CD4-positive, alpha-beta memory T cell (primary cell): ENCODE measurements around the gene GASK1A. TPM values are rescaled to one million over a fixed set of nuclear protein-coding genes. Genes with fewer than 3 reads are reported as not detected.
A peak's percentile ranks its signal among the peaks of the same experiment; 100 is the strongest.

Source experiments
- CTCF ChIA-PET: fragments of 350-600 bp; sonication (Branson Sonifier 250); formaldehyde crosslinking; loops from one replicate; lab custom pipeline; 2021; ENCODE audit warnings: inconsistent platforms; ENCODE audit not compliant: partially characterized antibody; lab: Charles Lee
- POLR2A ChIA-PET: fragments of 350-600 bp; sonication (Branson Sonifier 250); formaldehyde crosslinking; loops from one replicate; lab custom pipeline; 2021; ENCODE audit not compliant: partially characterized antibody; lab: Charles Lee
- DNase-seq, 5 donors: peaks; one replicate each; pipeline versions ENCODE4 v3.0.0 to v3.0.0-alpha.2; 2020 to 2022; ENCODE audit warnings: mixed read lengths in 1 of 5
- H3K27ac ChIP-seq: one replicate; pipeline ENCODE4 v1.7.0; 2013; ENCODE audit warnings: low read depth, low read length
- H3K27me3 ChIP-seq: 2 replicates; pipeline ENCODE4 v1.7.0; 2013; ENCODE audit warnings: mild to moderate bottlenecking, low read length, moderate library complexity; ENCODE audit not compliant: insufficient read depth
- H3K36me3 ChIP-seq: 2 replicates; pipeline ENCODE4 v1.7.0; 2013; ENCODE audit warnings: mild to moderate bottlenecking, low read length, moderate library complexity; ENCODE audit not compliant: insufficient read depth
- H3K4me1 ChIP-seq: 2 replicates; pipeline ENCODE4 v1.7.0; 2013; ENCODE audit warnings: mild to moderate bottlenecking, low read length, moderate library complexity; ENCODE audit not compliant: insufficient read depth
- H3K4me3 ChIP-seq, 2 donors: one replicate each; pipeline ENCODE4 v1.7.0; 2013; ENCODE audit warnings: low read length in 2 of 2, mild to moderate bottlenecking in 1 of 2
- H3K9me3 ChIP-seq, 2 donors: one replicate each; pipeline ENCODE4 v1.7.0; 2013; ENCODE audit warnings: low read length in 2 of 2, control low read depth in 1 of 2; ENCODE audit not compliant: control insufficient read depth in 1 of 2
- H3K27ac Mint-ChIP-seq, 7 donors: one replicate each; pipeline ENCODE4 v1.8.0; 2020 to 2021; ENCODE audit warnings: mixed read lengths in 7 of 7, mild to moderate bottlenecking in 6 of 7, inconsistent platforms in 3 of 7, moderate library complexity in 3 of 7
- H3K27me3 Mint-ChIP-seq, 2 donors: one replicate each; pipeline ENCODE4 v1.8.0; 2020 to 2021; ENCODE audit warnings: mixed read lengths in 2 of 2
- H3K36me3 Mint-ChIP-seq, 2 donors: one replicate each; pipeline ENCODE4 v1.8.0; 2020 to 2021; ENCODE audit warnings: mixed read lengths in 2 of 2, inconsistent platforms in 1 of 2, mild to moderate bottlenecking in 1 of 2
- H3K4me1 Mint-ChIP-seq, 4 donors: one replicate each; pipeline ENCODE4 v1.8.0; 2020 to 2021; ENCODE audit warnings: mixed read lengths in 4 of 4, mild to moderate bottlenecking in 1 of 4
- H3K4me3 Mint-ChIP-seq, 8 donors: one replicate each; pipeline ENCODE4 v1.8.0; 2020 to 2021; ENCODE audit warnings: mixed read lengths in 8 of 8, mild to moderate bottlenecking in 7 of 8, moderate library complexity in 6 of 8, inconsistent platforms in 3 of 8
- H3K9me3 Mint-ChIP-seq, 8 donors: one replicate each; pipeline ENCODE4 v1.8.0; 2020 to 2021; ENCODE audit warnings: mixed read lengths in 8 of 8, mild to moderate bottlenecking in 5 of 8, inconsistent platforms in 3 of 8, moderate library complexity in 1 of 8
- intact Hi-C: fragments of 100-400 bp; cut with micrococcal nuclease; formaldehyde crosslinking; loops from one replicate; pipeline ENCODE4 v1.15.1; 2023
- polyA plus RNA-seq, 2 donors: library from polyadenylated mRNA; unstranded; fragments of 300-500 nt; fragmentation: Illumina TruSeq; gene quantifications; one replicate each; pipeline ENCODE4 v1.2.3, GENCODE V29; 2021
- total RNA-seq, 2 experiments: library from RNA; stranded (reverse); gene quantifications; one replicate each; pipeline ENCODE4 v1.2.3, GENCODE V29; 2021

Gene GASK1A
- total and polyA plus RNA-seq, 4 experiments from 2014 or later: not detected

- DNase-seq: no peak
- Mint-ChIP-seq H3K27ac (no peak overlapping the region), H3K36me3 (no peaks in the 10 kb centered on the region), H3K4me1 (no peaks in the 10 kb centered on the region), H3K27me3 (peaks cover 11 to 15% of the 10 kb centered on the region in 2 donors), H3K4me3 (no peak overlapping the region), H3K9me3 (peaks cover 0 to 1% (median 0%) of the 10 kb centered on the region in 8 donors)
- Histone ChIP-seq H3K27ac (no peak overlapping the region), H3K9me3 (no peaks in the 10 kb centered on the region), H3K4me3 (no peak overlapping the region), H3K36me3 (no peaks in the 10 kb centered on the region), H3K27me3 (no peaks in the 10 kb centered on the region), H3K4me1 (no peaks in the 10 kb centered on the region)
- ChIA-PET POLR2A (no interaction called here), CTCF (no interaction called here)
- intact Hi-C loops: no loop called here
Observed at GRCh38 chr3:42946050-42946449, 33.1 kb upstream of the GASK1A start.

- Histone ChIP-seq H3K27ac (no peak overlapping the region), H3K4me1 (no peaks in the 10 kb centered on the region), H3K36me3 (no peaks in the 10 kb centered on the region), H3K9me3 (no peaks in the 10 kb centered on the region), H3K27me3 (no peaks in the 10 kb centered on the region), H3K4me3 (no peak overlapping the region)
- no peak for DNase-seq
- POLR2A ChIA-PET: no interaction called here
- Mint-ChIP-seq H3K9me3 (peaks cover 0 to 6% (median 0%) of the 10 kb centered on the region in 8 donors), H3K36me3 (no peaks in the 10 kb centered on the region), H3K4me3 (no peak overlapping the region), H3K27me3 (peaks cover 1 to 3% of the 10 kb centered on the region in 2 donors), H3K4me1 (peaks cover 0 to 4% (median 0%) of the 10 kb centered on the region in 4 donors), H3K27ac (no peak overlapping the region)
- CTCF ChIA-PET: interaction anchor here (1.6 kb wide), 1 partner anchor 114 kb away, joined by 5 read pairs; no protein-coding TSS in a partner anchor
- intact Hi-C loops: no loop called here
Observed at GRCh38 chr3:42957573-42957972, 21.5 kb upstream of the GASK1A start.

- Mint-ChIP-seq H3K27ac (no peak overlapping the region), H3K4me1 (peaks cover 10 to 13% (median 12%) of the 10 kb centered on the region in 4 donors), H3K36me3 (no peaks in the 10 kb centered on the region), H3K4me3 (no peak overlapping the region), H3K9me3 (peaks cover 0 to 2% (median 0%) of the 10 kb centered on the region in 8 donors), H3K27me3 (peaks cover 1 to 3% of the 10 kb centered on the region in 2 donors)
- intact Hi-C loops: loop anchor here (2.0 to 5.0 kb wide), 2 partner anchors 111 to 1237 kb away; no protein-coding TSS in a partner anchor
- H3K27ac ChIP-seq: no peak overlapping the region
- H3K4me1 ChIP-seq: peaks cover 4% of the 10 kb centered on the region
- H3K36me3 ChIP-seq: no peaks in the 10 kb centered on the region
- no peak for DNase-seq
- no peak overlapping the region for H3K4me3 ChIP-seq
- no peaks in the 10 kb centered on the region for H3K9me3 ChIP-seq
- ChIA-PET POLR2A (no interaction called here), CTCF (interaction anchor here (1.4 to 5.3 kb wide), 10 partner anchors 13 to 542 kb away, joined by 5 to 102 read pairs (median 14); no protein-coding TSS in a partner anchor)
- H3K27me3 ChIP-seq: no peaks in the 10 kb centered on the region
Observed at GRCh38 chr3:42960282-42960681, 18.8 kb upstream of the GASK1A start.

- intact Hi-C loops: loop anchor here (1.0 to 5.0 kb wide), 6 partner anchors 110 to 1237 kb away; no protein-coding TSS in a partner anchor
- Mint-ChIP-seq H3K27ac (no peak overlapping the region), H3K36me3 (no peaks in the 10 kb centered on the region), H3K9me3 (no peaks in the 10 kb centered on the region), H3K27me3 (peaks cover 1 to 2% of the 10 kb centered on the region in 2 donors), H3K4me3 (no peak overlapping the region), H3K4me1 (peaks cover 10 to 16% (median 14%) of the 10 kb centered on the region in 4 donors)
- Histone ChIP-seq H3K27ac (no peak overlapping the region), H3K27me3 (no peaks in the 10 kb centered on the region), H3K4me1 (peaks cover 4% of the 10 kb centered on the region), H3K4me3 (no peak overlapping the region), H3K36me3 (no peaks in the 10 kb centered on the region), H3K9me3 (no peaks in the 10 kb centered on the region)
- ChIA-PET POLR2A (interaction anchor here (0.9 kb wide), 1 partner anchor 542 kb away, joined by 3 read pairs; no protein-coding TSS in a partner anchor), CTCF (interaction anchor here (1.3 to 5.3 kb wide), 20 partner anchors 11 to 541 kb away, joined by 3 to 102 read pairs (median 10); no protein-coding TSS in a partner anchor)
- DNase-seq: no peak
Observed at GRCh38 chr3:42960786-42961185, 18.3 kb upstream of the GASK1A start.

GRCh38 chr3:42961633-42962032 lies 17.5 kb upstream of the GASK1A start:
- Histone ChIP-seq H3K4me3 (no peak overlapping the region), H3K9me3 (no peaks in the 10 kb centered on the region), H3K4me1 (peaks cover 4% of the 10 kb centered on the region), H3K27ac (no peak overlapping the region), H3K27me3 (no peaks in the 10 kb centered on the region), H3K36me3 (no peaks in the 10 kb centered on the region)
- ChIA-PET CTCF (interaction anchor here (0.7 to 5.3 kb wide), 64 partner anchors 9 to 1274 kb away, joined by 3 to 102 read pairs (median 5); no protein-coding TSS in a partner anchor), POLR2A (interaction anchor here (0.9 to 1.1 kb wide), 2 partner anchors 144 to 541 kb away, joined by 3 read pairs; partner anchors contain the start of gene POMGNT2)
- Mint-ChIP-seq H3K27ac (peak overlapping the region in 1 of 7 donors; percentile 9), H3K4me3 (no peak overlapping the region), H3K27me3 (peaks cover 1 to 2% of the 10 kb centered on the region in 2 donors), H3K4me1 (peaks cover 10 to 16% (median 14%) of the 10 kb centered on the region in 4 donors), H3K36me3 (no peaks in the 10 kb centered on the region), H3K9me3 (no peaks in the 10 kb centered on the region)
- peak in 4 of 5 donors; percentile 28 to 40 (median 38) for DNase-seq
- intact Hi-C loops: loop anchor here (1.0 to 5.0 kb wide), 6 partner anchors 109 to 1236 kb away; no protein-coding TSS in a partner anchor

- POLR2A ChIA-PET: no interaction called here
- CTCF ChIA-PET: interaction anchor here (1.4 to 5.3 kb wide), 9 partner anchors 19 to 540 kb away, joined by 4 to 102 read pairs (median 11); no protein-coding TSS in a partner anchor
- intact Hi-C loops: loop anchor here (5.0 kb wide), 1 partner anchor 1234 kb away; no protein-coding TSS in a partner anchor
Observed at GRCh38 chr3:42963269-42963668, 15.8 kb upstream of the GASK1A start.

GRCh38 chr3:42964266-42964665 lies 14.8 kb upstream of the GASK1A start:
- H3K9me3 Mint-ChIP-seq: no peaks in the 10 kb centered on the region
- peaks cover 10 to 16% (median 14%) of the 10 kb centered on the region in 4 donors for H3K4me1 Mint-ChIP-seq
- H3K4me3 Mint-ChIP-seq: peak overlapping the region in 1 of 8 donors; percentile 46
- Histone ChIP-seq H3K4me3 (no peak overlapping the region), H3K4me1 (peaks cover 4% of the 10 kb centered on the region), H3K36me3 (no peaks in the 10 kb centered on the region), H3K27ac (no peak overlapping the region), H3K9me3 (no peaks in the 10 kb centered on the region), H3K27me3 (no peaks in the 10 kb centered on the region)
- POLR2A ChIA-PET: no interaction called here
- CTCF ChIA-PET: interaction anchor here (1.0 to 5.3 kb wide), 9 partner anchors 18 to 726 kb away, joined by 3 to 102 read pairs (median 4); partner anchors contain the start of gene ABHD5
- peaks cover 1 to 2% of the 10 kb centered on the region in 2 donors for H3K27me3 Mint-ChIP-seq
- H3K36me3 Mint-ChIP-seq: no peaks in the 10 kb centered on the region
- H3K27ac Mint-ChIP-seq: peak overlapping the region in 1 of 7 donors; percentile 25
- intact Hi-C loops: loop anchor here (5.0 kb wide), 1 partner anchor 1233 kb away; no protein-coding TSS in a partner anchor
- peak in 1 of 5 donors; percentile 9 for DNase-seq

More at GRCh38 chr3:42963269-42963668, 15.8 kb upstream of the GASK1A start:
- Histone ChIP-seq H3K9me3 (no peaks in the 10 kb centered on the region), H3K4me3 (no peak overlapping the region), H3K27ac (no peak overlapping the region), H3K36me3 (no peaks in the 10 kb centered on the region), H3K4me1 (peaks cover 4% of the 10 kb centered on the region), H3K27me3 (no peaks in the 10 kb centered on the region)
- no peaks in the 10 kb centered on the region for H3K36me3 Mint-ChIP-seq
- H3K4me3 Mint-ChIP-seq: no peak overlapping the region
- no peaks in the 10 kb centered on the region for H3K9me3 Mint-ChIP-seq
- no peak for DNase-seq
- no peak overlapping the region for H3K27ac Mint-ChIP-seq
- H3K4me1 Mint-ChIP-seq: peaks cover 10 to 16% (median 14%) of the 10 kb centered on the region in 4 donors
- peaks cover 1 to 2% of the 10 kb centered on the region in 2 donors for H3K27me3 Mint-ChIP-seq
